A549 (cell line): ENCODE data around the gene SCYL1. TPM values are rescaled to one million over a fixed set of nuclear protein-coding genes. Genes with fewer than 3 reads are reported as not detected.

Experiments
- ATAC-seq, 2 experiments: fragments of 200-7000 bp in 1 of 2; fragments of >200 bp in 1 of 2; cut with Nextera tagmentation in 1 of 2; cut with Tn5 transposase in 1 of 2; 3 replicates each; pipeline versions ENCODE4 v1.8.0 to v1.9.1; 2018 to 2020; ENCODE audit warnings: mild to moderate bottlenecking in 1 of 2, moderate library complexity in 1 of 2
- CTCF ChIA-PET: fragments of 300-600 bp; sonication (Branson Sonifier 250); formaldehyde crosslinking; extraction: SDS; loops from one replicate; lab custom pipeline; 2021; ENCODE audit warnings: antibody characterized with exemption, inconsistent platforms; lab: Yijun Ruan, JAX
- POLR2A ChIA-PET: fragments of 350-600 bp; formaldehyde crosslinking; extraction: SDS; loops from one replicate; lab custom pipeline; 2021; ENCODE audit warnings: antibody characterized with exemption, inconsistent platforms; lab: Yijun Ruan, JAX
- DNase-seq, 2 experiments: peaks; one replicate each; pipeline versions ENCODE4 v3.0.0 to v3.0.0-alpha.2; 2011 to 2016; ENCODE audit warnings: low read depth in 1 of 2, low spot score in 1 of 2
- FAIRE-seq: peaks from 2 replicates; lab custom pipeline; 2011; peaks lifted over from hg19 to GRCh38; lab: Jason Lieb, UNC
- H3K27ac ChIP-seq, 2 experiments: fragments of >200 bp; sonication (Bioruptor Twin); formaldehyde crosslinking; 3 replicates each; pipeline ENCODE4 v1.5.1; 2016 to 2017
- H3K4me1 ChIP-seq: fragments of >200 bp; sonication (Bioruptor Twin); formaldehyde crosslinking; 3 replicates; pipeline ENCODE4 v1.6.1; 2016
- H3K4me2 ChIP-seq: fragments of >200 bp; sonication (Bioruptor Twin); formaldehyde crosslinking; 3 replicates; pipeline ENCODE4 v1.6.1; 2016
- H3K4me3 ChIP-seq: fragments of >200 bp; sonication (Bioruptor Twin); formaldehyde crosslinking; 3 replicates; pipeline ENCODE4 v1.5.1; 2016
- H3K9me3 ChIP-seq: fragments of >200 bp; sonication (Bioruptor Twin); formaldehyde crosslinking; 3 replicates; pipeline ENCODE4 v1.6.1; 2016
- BCL3 ChIP-seq: fragments of >200 bp; sonication (Bioruptor Twin); formaldehyde crosslinking; IDR thresholded peaks from 3 replicates; pipeline ENCODE4 v1.6.1; 2016
- BHLHE40 ChIP-seq: IDR thresholded peaks from 2 replicates; pipeline ENCODE4 v1.6.1; 2012; ENCODE audit warnings: low read depth, low read length, inconsistent platforms
- CEBPB ChIP-seq, 2 experiments: fragments of >200 bp in 1 of 2; sonication (Bioruptor Twin) in 1 of 2; formaldehyde crosslinking in 1 of 2; IDR thresholded peaks; 2 replicates each; pipeline ENCODE4 v1.6.1; 2012 to 2016
- CHD2 ChIP-seq: fragments of 150-350 bp; IDR thresholded peaks from 2 replicates; pipeline ENCODE4 v1.6.1; 2014; ENCODE audit warnings: low read length; ENCODE audit not compliant: partially characterized antibody
- CHD4 ChIP-seq: fragments of 200-600 bp; sonication (generic); IDR thresholded peaks from 2 replicates; pipeline ENCODE4 v1.6.1; 2016; ENCODE audit warnings: antibody characterized with exemption, mild to moderate bottlenecking, borderline replicate concordance
- E2F6 ChIP-seq: IDR thresholded peaks from 2 replicates; pipeline ENCODE4 v1.6.1; 2012; ENCODE audit warnings: low read depth, borderline replicate concordance
- EHF ChIP-seq: fragments of 250-450 bp; sonication (Bioruptor Pico); IDR thresholded peaks from 2 replicates; pipeline ENCODE4 v1.5.0; 2020; ENCODE audit warnings: mild to moderate bottlenecking
- EP300 ChIP-seq, 2 experiments: fragments of >200 bp; sonication (Bioruptor Twin); formaldehyde crosslinking; IDR thresholded peaks; 2 replicates in 1 of 2; 3 replicates in 1 of 2; pipeline ENCODE4 v1.6.1; 2016 to 2017
- ESRRA ChIP-seq: fragments of 150-350 bp; IDR thresholded peaks from 2 replicates; pipeline ENCODE4 v1.6.1; 2014; ENCODE audit warnings: mild to moderate bottlenecking, low read length, borderline replicate concordance
- FOSL2 ChIP-seq, 2 experiments: fragments of 450-650 bp in 1 of 2; fragments of >200 bp in 1 of 2; sonication (Bioruptor Twin) in 1 of 2; formaldehyde crosslinking; IDR thresholded peaks; 2 replicates each; pipeline versions ENCODE4 v1.5.0 to v1.6.1; 2016 to 2020; ENCODE audit warnings: mild to moderate bottlenecking in 1 of 2, moderate library complexity in 1 of 2
- FOXS1 ChIP-seq: fragments of 250-450 bp; sonication (Bioruptor Pico); IDR thresholded peaks from 2 replicates; pipeline ENCODE4 v1.5.0; 2020; ENCODE audit warnings: mild to moderate bottlenecking, moderate library complexity
- GATA3 ChIP-seq: IDR thresholded peaks from 2 replicates; pipeline ENCODE4 v1.6.1; 2012; ENCODE audit warnings: borderline replicate concordance
- HEYL ChIP-seq: fragments of 250-450 bp; sonication (Bioruptor Pico); IDR thresholded peaks from 2 replicates; pipeline ENCODE4 v1.8.0; 2021; ENCODE audit warnings: mild to moderate bottlenecking, moderate library complexity
- HOXA7 ChIP-seq: fragments of 250-450 bp; sonication (Bioruptor Pico); IDR thresholded peaks from 2 replicates; pipeline ENCODE4 v1.5.0; 2020; ENCODE audit warnings: mild to moderate bottlenecking, moderate library complexity
- JUN ChIP-seq, 2 experiments: fragments of >200 bp; sonication (Bioruptor Twin); formaldehyde crosslinking; IDR thresholded peaks; 2 replicates in 1 of 2; 3 replicates in 1 of 2; pipeline ENCODE4 v1.6.1; 2016 to 2017
- KDM1A ChIP-seq: fragments of 200-600 bp; sonication (generic); IDR thresholded peaks from 2 replicates; pipeline ENCODE4 v1.6.1; 2016; ENCODE audit warnings: low read depth, mild to moderate bottlenecking
- MAFK ChIP-seq: fragments of 450-650 bp; IDR thresholded peaks from 2 replicates; pipeline ENCODE4 v1.6.1; 2014; ENCODE audit not compliant: partially characterized antibody
- MAZ ChIP-seq: fragments of 150-350 bp; IDR thresholded peaks from 2 replicates; pipeline ENCODE4 v1.6.1; 2014; ENCODE audit warnings: antibody characterized with exemption, low read depth, low read length, borderline replicate concordance
- NR3C1 ChIP-seq: fragments of >200 bp; sonication (Bioruptor Twin); formaldehyde crosslinking; IDR thresholded peaks from 3 replicates; pipeline ENCODE4 v1.6.1; 2017
- PHF8 ChIP-seq: fragments of 200-600 bp; sonication (generic); IDR thresholded peaks from 2 replicates; pipeline ENCODE4 v1.6.1; 2016; ENCODE audit warnings: low read depth, mild to moderate bottlenecking, antibody characterized with exemption, moderate library complexity, borderline replicate concordance
- POLR2A ChIP-seq: IDR thresholded peaks from 2 replicates; pipeline ENCODE4 v1.6.1; 2012; ENCODE audit warnings: mild to moderate bottlenecking, low read length
- POLR2AphosphoS2 ChIP-seq: conservative IDR thresholded peaks from 2 replicates; pipeline ENCODE4 v1.6.1; 2012; ENCODE audit warnings: low read length, improper control_type of control experiment, inconsistent platforms
- RAD21 ChIP-seq, 2 experiments: fragments of >200 bp in 1 of 2; sonication (Bioruptor Twin) in 1 of 2; formaldehyde crosslinking in 1 of 2; IDR thresholded peaks in 1 of 2; conservative IDR thresholded peaks in 1 of 2; 2 replicates in 1 of 2; 3 replicates in 1 of 2; pipeline ENCODE4 v1.6.1; 2012 to 2018; ENCODE audit warnings: inconsistent platforms in 1 of 2
- RARB ChIP-seq: fragments of 250-450 bp; sonication (Bioruptor Pico); IDR thresholded peaks from 2 replicates; pipeline ENCODE4 v1.8.0; 2021; ENCODE audit warnings: mild to moderate bottlenecking, moderate library complexity
- RCOR1 ChIP-seq: fragments of 150-350 bp; IDR thresholded peaks from 2 replicates; pipeline ENCODE4 v1.6.1; 2014; ENCODE audit warnings: antibody characterized with exemption, low read length, low read depth
- SMC3 ChIP-seq: fragments of >200 bp; sonication (Bioruptor Twin); formaldehyde crosslinking; IDR thresholded peaks from 3 replicates; pipeline ENCODE4 v1.6.1; 2018; ENCODE audit warnings: inconsistent platforms
- SREBF2 ChIP-seq: fragments of 450-650 bp; IDR thresholded peaks from 2 replicates; pipeline ENCODE4 v1.6.1; 2014; ENCODE audit warnings: mild to moderate bottlenecking, moderate library complexity
- TFCP2L1 ChIP-seq: fragments of 250-450 bp; sonication (Bioruptor Pico); IDR thresholded peaks from 2 replicates; pipeline ENCODE4 v1.5.0; 2021; ENCODE audit warnings: mild to moderate bottlenecking
- TP53 ChIP-seq: fragments of 250-450 bp; sonication (Bioruptor Pico); IDR thresholded peaks from 2 replicates; pipeline ENCODE4 v1.5.0; 2021; ENCODE audit warnings: mild to moderate bottlenecking, moderate library complexity
- ZC3H11A ChIP-seq: fragments of 450-650 bp; IDR thresholded peaks from 2 replicates; pipeline ENCODE4 v1.6.1; 2014; ENCODE audit warnings: antibody characterized with exemption, mild to moderate bottlenecking
- ZFP36 ChIP-seq: fragments of 450-650 bp; IDR thresholded peaks from 2 replicates; pipeline ENCODE4 v1.6.1; 2014; ENCODE audit warnings: borderline replicate concordance; ENCODE audit not compliant: partially characterized antibody
- ZSCAN20 ChIP-seq: fragments of 250-450 bp; sonication (Bioruptor Pico); IDR thresholded peaks from 2 replicates; pipeline ENCODE4 v1.8.0; 2022; ENCODE audit warnings: mild to moderate bottlenecking, moderate library complexity
- WGBS: methylation state at CpG from one replicate; pipeline ENCODE4 v1.1.6; 2017; ENCODE audit errors: missing lambda C conversion rate; 5-methylcytosine and 5-hydroxymethylcytosine counted together
- polyA plus RNA-seq, 4 experiments: library from polyadenylated mRNA; depleted of rRNA in 3 of 4; stranded (reverse); fragments of >200 nt; fragmentation: RNase III in 1 of 4; extraction: RNeasy Plus Mini Kit Qiagen cat#74134 plus additional on column Dnase treatment in 1 of 4; gene quantifications; 2 replicates in 3 of 4; 3 replicates in 1 of 4; pipeline ENCODE4 v1.2.3, GENCODE V29; 2011 to 2017
- TF ChIP-seq, protein P1 (sequence below): IDR thresholded peaks from 2 replicates; pipeline ENCODE4 v1.6.1; 2012
- TF ChIP-seq, protein P2 (sequence below): fragments of 200-600 bp; sonication (generic); IDR thresholded peaks from 2 replicates; pipeline ENCODE4 v1.6.1; 2016; ENCODE audit warnings: antibody characterized with exemption, mild to moderate bottlenecking, moderate library complexity
- TF ChIP-seq, protein P3 (sequence below): fragments of >200 bp; sonication (Bioruptor Twin); formaldehyde crosslinking; IDR thresholded peaks from 2 replicates; pipeline ENCODE4 v1.6.1; 2016
- TF ChIP-seq, protein P4 (sequence below): fragments of 250-450 bp; sonication (Bioruptor Pico); IDR thresholded peaks from 2 replicates; pipeline ENCODE4 v1.5.0; 2020; ENCODE audit warnings: low read depth, mild to moderate bottlenecking, moderate library complexity

The SCYL1 gene
- polyA plus RNA-seq, 2 of the 4 experiments (the other 2 are of a cell fraction): 30.8 to 46.8 TPM

DNA sequence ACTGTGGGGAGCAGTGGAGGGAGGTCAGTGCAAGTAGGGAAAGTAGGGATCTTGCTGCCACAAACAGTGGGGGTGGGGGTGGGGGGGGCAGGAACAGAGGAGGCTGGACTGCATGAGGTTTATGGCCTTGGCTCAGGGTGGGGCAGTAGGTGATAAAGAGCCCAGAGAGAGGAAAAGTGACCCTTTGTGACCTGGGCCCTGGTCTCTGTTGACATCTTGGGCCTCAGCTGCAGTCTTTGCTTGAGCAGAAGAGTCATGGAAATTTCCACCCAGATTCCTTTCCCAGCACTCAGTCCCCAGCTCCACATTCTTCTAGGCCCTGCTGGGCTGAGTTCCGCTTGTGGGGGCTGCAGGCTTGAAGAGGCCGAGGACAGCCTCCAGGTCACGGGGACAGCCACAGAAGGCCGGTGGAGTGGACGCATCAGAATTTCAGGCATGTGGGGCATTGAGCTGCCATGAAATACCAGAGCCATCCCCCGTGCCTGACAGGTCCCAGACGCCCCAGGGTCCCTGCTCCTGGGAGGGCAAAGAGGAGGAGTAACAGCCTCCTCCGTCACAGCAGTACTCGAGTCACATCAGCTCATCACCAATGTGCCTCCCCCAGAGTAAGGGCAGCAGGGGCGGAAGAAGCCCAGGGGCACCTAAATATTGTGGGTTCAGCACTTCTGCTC, 35.7 kb upstream of the SCYL1 start:
- peak; percentile 6 to 7; a peak in 5 of 6 replicates for ATAC-seq
- TF ChIP-seq, protein P1, sequence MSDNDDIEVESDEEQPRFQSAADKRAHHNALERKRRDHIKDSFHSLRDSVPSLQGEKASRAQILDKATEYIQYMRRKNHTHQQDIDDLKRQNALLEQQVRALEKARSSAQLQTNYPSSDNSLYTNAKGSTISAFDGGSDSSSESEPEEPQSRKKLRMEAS: peak; percentile 43; the same call in 1 of the 2 replicates
- TF ChIP-seq BHLHE40: no peak
- TF ChIP-seq ZC3H11A: no peak
- peak in 1 of 2 experiments; percentile 47; a peak in 1 of 5 replicates for TF ChIP-seq EP300 (IDR thresholded peaks at IDR 0.05)
- TF ChIP-seq ZSCAN20 (CRISPR knock-in tag): no peak
- TF ChIP-seq, protein P2, sequence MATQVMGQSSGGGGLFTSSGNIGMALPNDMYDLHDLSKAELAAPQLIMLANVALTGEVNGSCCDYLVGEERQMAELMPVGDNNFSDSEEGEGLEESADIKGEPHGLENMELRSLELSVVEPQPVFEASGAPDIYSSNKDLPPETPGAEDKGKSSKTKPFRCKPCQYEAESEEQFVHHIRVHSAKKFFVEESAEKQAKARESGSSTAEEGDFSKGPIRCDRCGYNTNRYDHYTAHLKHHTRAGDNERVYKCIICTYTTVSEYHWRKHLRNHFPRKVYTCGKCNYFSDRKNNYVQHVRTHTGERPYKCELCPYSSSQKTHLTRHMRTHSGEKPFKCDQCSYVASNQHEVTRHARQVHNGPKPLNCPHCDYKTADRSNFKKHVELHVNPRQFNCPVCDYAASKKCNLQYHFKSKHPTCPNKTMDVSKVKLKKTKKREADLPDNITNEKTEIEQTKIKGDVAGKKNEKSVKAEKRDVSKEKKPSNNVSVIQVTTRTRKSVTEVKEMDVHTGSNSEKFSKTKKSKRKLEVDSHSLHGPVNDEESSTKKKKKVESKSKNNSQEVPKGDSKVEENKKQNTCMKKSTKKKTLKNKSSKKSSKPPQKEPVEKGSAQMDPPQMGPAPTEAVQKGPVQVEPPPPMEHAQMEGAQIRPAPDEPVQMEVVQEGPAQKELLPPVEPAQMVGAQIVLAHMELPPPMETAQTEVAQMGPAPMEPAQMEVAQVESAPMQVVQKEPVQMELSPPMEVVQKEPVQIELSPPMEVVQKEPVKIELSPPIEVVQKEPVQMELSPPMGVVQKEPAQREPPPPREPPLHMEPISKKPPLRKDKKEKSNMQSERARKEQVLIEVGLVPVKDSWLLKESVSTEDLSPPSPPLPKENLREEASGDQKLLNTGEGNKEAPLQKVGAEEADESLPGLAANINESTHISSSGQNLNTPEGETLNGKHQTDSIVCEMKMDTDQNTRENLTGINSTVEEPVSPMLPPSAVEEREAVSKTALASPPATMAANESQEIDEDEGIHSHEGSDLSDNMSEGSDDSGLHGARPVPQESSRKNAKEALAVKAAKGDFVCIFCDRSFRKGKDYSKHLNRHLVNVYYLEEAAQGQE: no peak
- no peak for TF ChIP-seq RCOR1
- no peak for TF ChIP-seq E2F6
- no peak for TF ChIP-seq TP53 (CRISPR knock-in tag)
- no peak for TF ChIP-seq POLR2A
- no peak for TF ChIP-seq FOSL2 (IDR thresholded peaks at IDR 0.05)
- TF ChIP-seq FOSL2 (CRISPR knock-in tag; IDR thresholded peaks at IDR 0.05): peak; percentile 55
- no peak for TF ChIP-seq HOXA7 (CRISPR knock-in tag)
- no peak for TF ChIP-seq RARB (CRISPR knock-in tag)
- TF ChIP-seq SMC3: no peak
- no peak for TF ChIP-seq CEBPB (IDR thresholded peaks at IDR 0.05)
- peak; percentile 54; the same call in 1 of the 2 replicates for TF ChIP-seq GATA3
- TF ChIP-seq SREBF2: no peak
- TF ChIP-seq BCL3: no peak
- no peak for TF ChIP-seq MAZ
- TF ChIP-seq TFCP2L1 (CRISPR knock-in tag): no peak
- no peak for TF ChIP-seq CHD4
- peak in 1 of 2 experiments; percentile 41; a peak in 1 of 5 replicates for TF ChIP-seq JUN (IDR thresholded peaks at IDR 0.05)
- no peak for TF ChIP-seq NR3C1
- peak; percentile 88 for TF ChIP-seq MAFK
- TF ChIP-seq POLR2AphosphoS2: no peak
- no peak for TF ChIP-seq ZFP36
- TF ChIP-seq, protein P3, sequence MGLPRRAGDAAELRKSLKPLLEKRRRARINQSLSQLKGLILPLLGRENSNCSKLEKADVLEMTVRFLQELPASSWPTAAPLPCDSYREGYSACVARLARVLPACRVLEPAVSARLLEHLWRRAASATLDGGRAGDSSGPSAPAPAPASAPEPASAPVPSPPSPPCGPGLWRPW: no peak
- no peak; a peak in 1 of 5 replicates for TF ChIP-seq RAD21 (conservative IDR thresholded peaks at IDR 0.05 in 1 of 2, IDR thresholded peaks at IDR 0.05 in 1 of 2)
- TF ChIP-seq, protein P4, sequence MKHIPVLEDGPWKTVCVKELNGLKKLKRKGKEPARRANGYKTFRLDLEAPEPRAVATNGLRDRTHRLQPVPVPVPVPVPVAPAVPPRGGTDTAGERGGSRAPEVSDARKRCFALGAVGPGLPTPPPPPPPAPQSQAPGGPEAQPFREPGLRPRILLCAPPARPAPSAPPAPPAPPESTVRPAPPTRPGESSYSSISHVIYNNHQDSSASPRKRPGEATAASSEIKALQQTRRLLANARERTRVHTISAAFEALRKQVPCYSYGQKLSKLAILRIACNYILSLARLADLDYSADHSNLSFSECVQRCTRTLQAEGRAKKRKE (CRISPR knock-in tag): peak; percentile 52; the same call in 1 of the 2 replicates
- TF ChIP-seq CHD2: no peak
- no peak for TF ChIP-seq KDM1A
- no peak for TF ChIP-seq PHF8
- no peak for TF ChIP-seq ESRRA
- TF ChIP-seq FOXS1 (CRISPR knock-in tag): no peak
- TF ChIP-seq HEYL (CRISPR knock-in tag): 0 out of 2 replicates have a peak, but pooled peaks have one; percentile 8
- TF ChIP-seq EHF (CRISPR knock-in tag): peak; percentile 59

More for the DNA sequence above, 35.7 kb upstream of the SCYL1 start:
- peak overlapping the region; percentile 77 for H3K4me2 ChIP-seq
- H3K27ac ChIP-seq: peak overlapping the region; percentile 98 to 100
- WGBS: 13% methylated on average over 9 of the region's 10 CpGs
- FAIRE-seq (no peak), DNase-seq (peak in 1 of 2 experiments; percentile 84)
- POLR2A ChIA-PET: interaction anchor here (1.4 to 26.7 kb wide), 5 partner anchors 11 to 66 kb away, joined by 5 to 1006 read pairs (median 36); partner anchors contain the start of genes MALAT1 and NEAT1
- H3K9me3 ChIP-seq: no peaks in the 10 kb centered on the region
- H3K4me1 ChIP-seq: peaks cover 95% of the 10 kb centered on the region
- H3K4me3 ChIP-seq: no peak overlapping the region
- CTCF ChIA-PET: interaction anchor here (0.9 to 30.0 kb wide), 7 partner anchors 8 to 73 kb away, joined by 3 to 947 read pairs (median 4); partner anchors contain the start of gene MALAT1
